ENCODE data around the gene PLA2R1.
"Not testable (repeated sequence)": the region's sequence is repeated elsewhere in the genome, so short reads cannot be mapped to it uniquely, and the experiment has no call there.

The PLA2R1 gene

DNA sequence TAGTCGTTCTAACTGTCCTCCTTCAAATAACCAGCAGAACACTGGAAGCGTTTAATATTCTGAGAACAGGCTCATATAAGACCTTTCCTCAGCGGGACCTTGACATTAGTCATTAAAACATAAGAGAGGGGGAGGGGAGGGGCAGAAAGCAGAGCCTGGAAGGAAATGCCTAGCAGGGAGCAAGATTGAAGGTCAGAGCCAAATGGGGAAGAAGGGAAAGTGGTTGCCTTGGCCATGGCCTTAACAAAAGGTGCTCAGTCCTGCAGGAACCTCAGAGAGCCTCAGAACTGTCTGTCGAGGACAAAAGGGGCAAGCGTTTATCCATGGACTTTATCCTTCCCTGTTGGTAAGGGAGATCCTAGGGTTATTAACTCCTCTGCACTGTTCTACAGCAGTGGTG lies 856 bp upstream of the PLA2R1 start:
- DNase-seq, result no peak

DNA sequence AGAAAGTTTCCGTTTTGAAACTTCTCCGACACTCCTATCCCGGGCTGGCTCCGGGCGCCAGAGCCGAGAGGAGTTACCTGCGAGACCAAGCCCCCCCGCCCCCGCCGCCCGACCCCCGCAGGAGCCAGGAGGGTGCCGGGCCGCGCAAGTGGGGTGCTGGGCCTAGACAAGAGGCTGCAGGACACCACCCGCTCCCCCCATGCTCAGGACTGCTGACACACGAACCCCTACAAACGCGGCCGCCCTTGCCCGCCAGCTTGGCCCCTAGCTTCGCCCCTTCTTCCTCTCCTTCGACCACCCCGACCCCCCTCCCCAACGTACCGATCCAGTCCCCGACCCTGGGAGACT lies 497 bp downstream of the PLA2R1 start:
- no peak for DNase-seq

DNA sequence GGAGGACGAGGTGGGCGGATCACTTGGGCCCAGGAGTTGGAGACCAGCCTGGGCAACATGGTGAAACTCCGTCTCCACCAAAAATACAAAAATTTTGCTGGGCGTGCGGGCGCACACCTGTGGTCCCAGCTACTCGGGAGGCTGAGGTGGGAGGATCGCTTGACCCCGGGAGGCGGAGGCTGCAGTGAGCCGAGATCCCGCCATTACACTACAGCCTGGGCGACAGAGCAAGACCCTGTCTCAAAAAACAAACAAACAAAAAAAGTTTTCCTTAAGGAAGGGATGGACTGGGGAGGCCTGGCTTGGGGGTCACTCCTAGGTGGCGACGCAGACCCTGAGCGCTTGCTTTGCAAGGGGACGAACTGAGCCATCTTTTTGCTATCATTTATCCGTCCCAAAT lies 882 bp downstream of the PLA2R1 start:
- no peak for DNase-seq

DNA sequence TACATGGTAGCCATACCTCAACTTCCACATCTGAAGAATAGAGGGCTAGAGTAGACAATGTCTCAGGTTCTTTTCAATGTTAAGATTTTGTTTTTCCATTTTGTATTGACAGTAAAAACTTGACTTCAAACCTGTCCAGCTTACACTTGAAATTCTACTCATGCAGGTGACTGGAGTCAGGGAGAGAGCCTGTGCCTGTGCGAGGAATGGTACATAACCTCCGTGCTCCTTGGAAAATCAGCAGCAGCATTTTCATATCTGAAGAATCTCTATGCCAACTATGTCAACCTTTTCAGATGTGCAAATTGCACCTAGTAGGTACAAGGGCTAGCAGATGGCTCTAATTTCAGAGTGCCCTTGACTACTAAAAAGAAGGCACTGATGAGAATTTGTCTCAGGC lies 2.1 kb downstream of the PLA2R1 start:
- DNase-seq, result no peak

DNA sequence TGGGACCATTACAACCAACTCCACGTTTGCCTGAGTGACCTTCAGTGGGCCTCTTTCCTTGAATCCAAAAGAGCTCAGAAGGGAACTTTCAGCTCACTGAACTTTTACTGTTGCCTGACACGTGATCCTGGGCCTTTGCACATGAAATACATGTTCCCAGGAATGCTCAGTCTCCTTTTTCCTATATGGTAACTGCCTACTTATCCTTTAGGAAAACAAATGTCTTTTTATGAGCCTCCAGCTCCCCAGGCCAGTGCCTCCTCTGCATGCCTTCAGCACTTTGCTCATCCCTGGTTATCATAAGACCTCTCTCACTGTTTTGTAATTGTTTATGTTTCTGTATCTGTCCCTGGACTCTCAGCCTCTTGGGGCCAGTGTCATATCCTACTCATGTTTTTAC lies 5.1 kb downstream of the PLA2R1 start:
- DNase-seq, result no peak

DNA sequence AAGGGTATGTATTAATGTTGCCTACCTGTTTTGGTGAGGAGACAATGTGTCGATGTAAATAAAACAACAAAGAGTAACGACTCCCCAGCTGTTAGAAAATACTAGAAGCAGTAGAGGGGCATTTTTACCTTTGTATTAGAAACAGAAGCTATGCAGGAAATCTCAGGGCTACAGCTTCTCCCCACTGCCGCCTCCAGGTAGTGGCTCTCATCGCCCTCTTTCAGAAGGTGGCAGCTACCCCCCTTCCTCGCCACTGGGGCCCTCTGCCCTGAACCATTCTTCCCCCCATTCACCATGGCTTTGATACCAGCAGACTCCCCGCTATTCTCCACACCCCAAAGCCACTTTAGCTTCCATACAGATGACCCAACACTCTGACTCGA lies 6.7 kb downstream of the PLA2R1 start:
- no peak for DNase-seq

DNA sequence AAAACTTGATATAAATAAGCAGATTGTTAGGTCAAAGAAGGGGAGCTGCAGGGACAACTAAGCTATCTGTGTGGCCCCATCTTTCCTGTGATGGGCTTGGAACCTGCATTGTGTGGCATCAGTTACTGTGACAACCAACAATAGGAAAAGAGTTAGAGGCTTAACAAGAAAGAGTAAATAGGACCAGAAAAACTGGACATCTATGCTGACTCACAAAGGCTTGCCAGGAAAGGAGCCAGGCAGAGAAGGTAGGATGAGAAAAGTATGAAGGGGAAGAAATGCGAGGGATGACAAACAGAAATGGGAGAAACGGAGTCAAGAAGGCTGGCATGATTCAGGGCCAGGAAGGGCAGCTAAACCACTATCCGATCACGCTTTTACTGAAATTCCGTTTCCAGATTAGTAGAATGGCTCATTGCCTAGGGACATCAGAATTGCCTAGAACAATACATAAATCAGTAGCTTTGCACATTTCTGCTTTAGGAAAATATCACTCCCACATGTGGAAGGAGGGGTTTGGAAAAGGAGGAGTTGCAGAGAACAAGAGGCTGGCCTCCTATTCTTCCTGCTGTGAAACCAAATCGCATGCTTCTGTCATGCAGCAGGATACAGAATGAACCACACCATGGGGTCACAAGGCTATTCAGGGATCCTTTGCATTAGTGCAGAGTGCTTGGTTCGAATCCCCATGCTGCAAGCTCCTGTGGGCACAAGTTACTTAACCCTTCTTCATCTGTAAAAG lies 7.3 kb downstream of the PLA2R1 start:
- DNase-seq, result no peak

DNA sequence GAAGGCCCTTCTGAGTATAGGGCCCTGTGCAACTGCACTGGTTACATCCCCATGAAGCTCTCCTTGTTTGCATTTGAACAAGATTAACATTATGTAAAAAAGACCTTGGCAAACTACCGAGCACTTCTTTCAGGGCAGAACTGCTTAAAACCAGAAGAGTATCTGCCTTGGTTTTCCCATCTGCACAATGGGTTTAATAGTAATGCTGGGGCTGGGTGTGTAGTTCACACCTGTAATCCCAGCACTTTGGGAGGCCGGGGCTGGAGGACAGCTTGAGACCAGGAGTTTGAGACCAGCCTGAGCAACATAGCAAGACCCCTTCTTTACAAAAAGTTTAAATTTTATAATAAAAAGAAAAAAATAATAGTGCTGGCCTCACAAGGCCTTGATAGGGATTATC lies 8.5 kb downstream of the PLA2R1 start:
- DNase-seq, result no peak

DNA sequence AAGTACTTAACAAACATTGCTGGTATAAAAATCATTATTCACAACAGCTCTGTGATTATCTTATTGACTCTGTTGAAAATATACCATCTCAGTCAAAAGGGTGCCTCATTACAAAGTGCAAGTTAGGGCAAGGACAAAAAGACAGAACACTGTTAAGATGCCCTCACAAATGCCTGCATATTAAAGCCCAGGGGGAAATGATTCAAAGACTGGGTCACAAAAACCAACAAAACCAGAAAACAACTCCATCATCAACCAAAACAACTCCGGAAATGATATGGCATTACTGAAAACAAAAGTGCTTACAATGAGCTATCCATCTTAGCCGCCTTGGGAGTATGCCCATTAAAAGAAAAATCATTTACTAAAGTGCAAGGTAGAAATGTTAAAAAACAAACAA lies 9.9 kb downstream of the PLA2R1 start:
- DNase-seq, result no peak

DNA sequence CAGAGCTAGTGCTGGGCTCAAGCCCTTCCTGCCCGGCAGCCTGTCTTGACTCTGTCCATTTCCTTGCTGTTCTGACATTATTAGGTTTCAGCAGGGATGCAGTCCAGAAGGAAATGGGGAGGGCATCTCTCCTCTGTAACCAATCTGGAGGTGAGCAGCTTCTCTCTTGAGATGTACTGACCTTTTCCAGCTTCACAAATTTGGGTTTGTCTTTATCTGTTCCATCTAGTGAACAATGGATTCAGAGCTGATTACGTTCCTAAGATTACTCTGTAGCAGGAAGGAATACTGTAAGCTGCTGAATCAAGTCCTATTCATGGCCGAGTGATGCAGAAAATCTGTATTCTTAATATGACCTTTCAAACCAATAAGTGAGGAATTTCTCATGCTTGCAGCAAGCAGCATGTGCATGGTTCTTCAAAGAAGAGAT lies 11.0 kb downstream of the PLA2R1 start:
- DNase-seq, result no peak

DNA sequence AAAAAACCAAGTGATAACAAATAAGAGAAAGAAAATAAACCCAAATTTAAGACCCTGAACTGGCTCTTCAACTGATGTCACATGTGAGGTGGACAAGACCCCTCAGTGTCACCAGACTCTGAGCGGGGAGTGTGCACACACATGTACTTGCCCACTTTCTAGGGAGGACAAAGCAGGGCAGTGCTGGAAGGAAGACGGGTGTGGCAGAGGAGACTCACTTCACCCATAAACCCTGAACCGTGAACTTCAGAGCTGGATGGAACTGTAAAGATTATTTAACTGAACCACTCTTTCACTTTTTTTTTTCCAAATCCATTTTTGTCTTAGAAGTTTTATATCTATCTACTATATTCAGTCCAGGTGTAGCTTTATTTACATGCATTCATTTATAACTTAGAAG lies 12.3 kb downstream of the PLA2R1 start:
- no peak for DNase-seq

DNA sequence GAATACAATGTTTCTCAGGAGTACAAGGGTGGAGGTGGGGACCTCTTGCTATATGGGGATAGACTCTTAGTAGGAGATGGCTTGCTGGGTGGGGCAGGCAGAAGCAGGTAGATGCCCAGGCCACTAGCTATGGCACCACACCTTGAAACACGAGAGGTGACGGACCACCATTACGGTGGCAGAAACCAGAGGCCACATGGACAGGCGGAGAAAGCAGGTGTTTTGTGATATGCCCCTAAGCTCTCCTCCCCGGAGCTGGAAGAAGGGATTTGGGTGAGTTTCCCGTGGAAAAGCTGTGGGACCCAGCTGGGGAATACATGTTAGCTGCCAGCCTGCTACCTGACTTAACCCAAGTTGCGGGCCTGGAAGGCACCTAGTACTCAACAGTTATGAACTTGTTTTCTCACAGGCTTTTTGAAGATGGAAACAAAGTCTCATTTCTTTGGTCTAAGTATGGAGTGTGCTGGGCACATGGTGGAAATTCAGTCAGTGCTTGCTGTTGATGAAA lies 16.7 kb downstream of the PLA2R1 start:
- no peak for DNase-seq

DNA sequence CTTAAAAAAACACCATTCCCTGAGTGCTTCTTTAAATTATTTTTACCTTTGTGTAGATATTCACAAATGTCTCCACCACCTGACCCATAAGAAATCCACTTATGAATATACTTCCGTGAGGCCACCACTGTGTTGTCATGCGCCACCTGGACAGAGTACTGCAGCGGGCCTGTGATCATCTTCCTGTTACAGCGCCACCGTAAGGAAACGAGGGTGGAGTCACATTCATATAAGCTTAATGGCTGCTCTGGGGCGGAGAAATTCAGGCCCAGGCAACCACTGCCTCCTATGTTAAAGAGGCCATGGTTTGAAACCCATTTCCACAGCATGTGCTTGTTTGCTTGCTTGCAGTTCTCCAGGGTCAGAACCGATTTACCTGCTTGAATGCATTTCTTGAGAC lies 17.7 kb downstream of the PLA2R1 start:
- DNase-seq, result no peak

DNA sequence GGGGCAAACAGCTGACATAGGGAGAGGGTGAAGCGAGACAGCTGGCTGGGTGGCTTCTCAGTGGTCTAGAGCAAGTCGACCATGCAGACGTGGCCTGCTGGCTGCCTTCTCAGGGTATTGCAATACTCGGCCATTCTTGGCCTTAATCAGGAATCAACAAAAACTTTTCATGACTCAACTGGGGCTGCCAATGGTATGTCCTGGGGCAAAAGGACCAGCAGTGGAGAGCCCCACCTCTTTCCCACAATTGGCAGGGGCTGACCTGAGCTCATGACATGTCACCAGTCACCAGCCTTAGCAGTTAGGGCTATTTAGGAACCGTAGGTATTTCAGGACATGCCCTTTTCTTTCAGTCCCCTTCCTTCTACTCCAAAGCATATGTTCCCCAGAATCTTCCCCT lies 19.1 kb downstream of the PLA2R1 start:
- DNase-seq, result no peak

DNA sequence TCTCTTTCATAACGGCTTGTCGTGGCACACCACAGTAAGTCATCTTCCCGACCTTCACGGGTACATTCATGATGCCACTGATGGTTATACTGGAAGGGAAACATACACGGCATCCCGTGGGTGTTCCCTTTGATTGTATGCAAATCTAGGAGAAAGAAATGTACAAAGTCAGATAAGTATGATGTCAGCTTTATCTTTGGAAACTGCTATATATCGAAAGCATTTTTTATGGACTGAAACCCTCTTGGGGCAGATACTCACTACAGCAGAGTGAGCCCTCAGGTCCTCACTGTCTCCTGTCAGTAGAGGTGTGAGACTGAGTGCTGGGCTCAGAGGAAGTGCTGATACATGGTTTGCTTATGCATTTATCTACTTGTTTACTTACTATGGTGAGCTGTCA lies 20.4 kb downstream of the PLA2R1 start:
- no peak for DNase-seq

DNA sequence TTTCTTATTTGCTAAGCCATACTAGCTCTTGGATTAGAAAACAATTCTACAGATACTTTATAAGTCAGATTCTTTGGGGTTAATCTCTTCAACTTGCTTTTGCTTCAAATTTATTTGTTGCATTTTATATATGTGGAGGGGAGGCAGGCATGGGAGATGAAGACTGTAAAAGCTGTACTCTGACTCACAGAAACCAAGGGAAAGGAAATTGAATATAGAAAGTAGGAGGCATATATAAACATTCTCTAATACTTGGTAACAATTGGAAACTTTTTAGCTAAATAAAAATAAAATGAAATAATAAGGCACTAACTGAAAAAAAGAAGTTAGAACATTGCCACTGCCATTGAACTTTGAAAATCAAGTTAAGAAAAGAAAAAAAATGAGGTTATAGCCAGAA lies 21.3 kb downstream of the PLA2R1 start:
- DNase-seq, result no peak

DNA sequence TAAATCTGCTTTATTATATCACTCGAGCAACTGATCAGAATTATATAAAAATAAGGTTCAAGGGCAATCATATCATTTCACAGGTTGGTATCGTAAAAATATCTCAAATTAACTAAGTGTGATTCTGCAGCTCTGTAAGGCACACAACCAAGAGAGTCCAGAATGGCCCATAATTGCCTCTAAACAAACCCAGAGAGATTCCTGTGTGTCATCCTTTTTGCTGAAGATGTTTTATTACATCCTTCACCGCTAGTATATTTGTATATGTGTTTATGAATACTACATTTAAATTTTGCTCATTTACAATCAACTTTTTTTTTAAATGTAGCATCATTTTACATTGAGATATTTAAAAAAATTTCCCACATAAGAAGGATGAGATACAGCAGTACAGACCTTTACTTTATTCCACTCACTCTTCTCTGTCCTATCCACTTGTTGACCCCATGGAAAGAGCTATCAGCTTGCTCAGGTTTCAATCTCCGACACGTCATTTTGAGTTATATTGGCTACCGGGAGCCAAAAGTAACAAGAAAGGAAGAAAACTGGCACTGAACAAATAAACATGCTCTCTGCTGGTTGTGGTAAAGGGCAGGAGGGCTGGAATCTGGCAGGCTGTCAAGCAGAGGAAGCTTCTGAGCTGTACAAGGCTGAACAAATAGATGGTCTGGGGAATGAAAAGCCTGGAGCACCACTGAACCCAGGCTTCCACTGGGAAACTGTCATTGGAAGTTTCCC lies 23.1 kb downstream of the PLA2R1 start:
- peak; percentile 92 for DNase-seq

DNA sequence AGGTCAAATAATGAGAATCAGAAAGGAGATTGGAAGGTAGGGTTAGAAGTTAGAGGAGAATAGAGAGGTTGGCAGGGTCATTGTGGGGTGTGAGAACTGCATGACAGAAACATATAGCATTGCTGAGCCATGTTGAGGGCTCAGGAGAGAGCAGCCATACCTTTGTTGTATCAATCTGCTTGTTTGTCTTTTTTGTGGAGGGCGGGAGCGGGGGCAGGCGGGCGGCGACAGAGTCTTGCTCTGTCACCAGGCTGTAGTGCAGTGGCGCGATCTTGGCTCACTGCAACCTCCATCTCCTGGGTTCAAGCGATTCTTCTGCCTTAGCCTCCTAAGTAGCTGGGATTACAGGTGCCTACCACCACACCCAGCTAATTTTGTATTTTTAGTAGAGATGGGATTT lies 23.8 kb downstream of the PLA2R1 start:
- not testable (repeated sequence) for DNase-seq

DNA sequence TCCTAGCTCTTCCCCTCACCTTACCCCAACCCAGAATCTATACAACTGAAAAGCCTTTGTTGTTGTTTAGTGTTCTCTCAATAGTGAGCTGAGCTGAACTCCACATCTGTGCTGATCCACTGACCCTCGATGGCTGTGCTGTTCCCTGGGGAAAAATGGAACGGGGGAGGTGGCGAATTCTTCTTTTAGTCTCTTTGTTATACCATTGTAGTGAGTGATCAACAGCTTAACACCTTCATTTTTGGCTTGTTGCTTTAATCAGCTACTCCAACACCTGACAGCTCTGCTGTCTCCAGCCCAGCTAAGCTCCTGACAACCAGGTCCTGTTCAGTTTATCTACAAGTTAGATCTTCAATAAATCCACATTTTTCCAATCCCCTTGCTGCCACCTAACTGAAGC lies 25.7 kb downstream of the PLA2R1 start:
- DNase-seq, result no peak

DNA sequence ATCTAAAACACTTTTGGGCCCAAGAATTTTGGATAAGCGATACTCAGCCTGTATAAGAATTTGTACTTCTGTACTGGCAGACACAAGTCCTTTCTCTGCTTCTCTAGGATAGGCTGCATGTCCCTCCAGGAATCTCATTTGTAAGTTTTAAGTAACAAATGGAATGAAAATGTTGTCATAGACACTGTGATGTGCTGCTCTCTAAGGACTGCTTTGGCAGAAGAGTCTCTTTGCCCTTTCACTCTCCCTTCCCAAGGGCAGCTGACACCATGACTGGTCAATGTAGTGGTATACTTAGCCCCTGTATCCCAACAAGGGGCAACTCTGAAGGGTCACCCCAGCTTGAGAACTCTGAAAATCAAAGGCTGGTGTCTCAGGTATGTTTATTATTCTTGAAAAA lies 27.3 kb downstream of the PLA2R1 start:
- DNase-seq, result no peak

DNA sequence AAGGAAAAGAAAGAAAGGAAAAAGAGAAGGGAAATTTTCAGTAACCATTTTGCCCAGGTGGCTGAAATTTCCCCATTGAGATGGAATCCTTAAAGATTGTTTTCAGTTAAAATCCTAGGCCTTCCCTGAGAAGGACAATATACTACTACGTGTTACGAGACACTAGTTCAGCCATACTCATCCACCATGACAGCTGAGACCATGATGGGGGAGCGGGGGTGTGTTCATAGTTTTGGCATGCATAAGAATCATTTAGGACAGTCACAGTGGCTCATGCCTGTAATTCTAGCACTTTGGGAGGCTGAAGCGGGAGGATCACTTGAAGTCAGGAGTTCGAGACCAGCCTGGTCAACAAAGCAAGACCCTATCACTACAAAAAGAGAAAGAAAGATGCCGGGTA lies 28.0 kb downstream of the PLA2R1 start:
- DNase-seq, result no peak

DNA sequence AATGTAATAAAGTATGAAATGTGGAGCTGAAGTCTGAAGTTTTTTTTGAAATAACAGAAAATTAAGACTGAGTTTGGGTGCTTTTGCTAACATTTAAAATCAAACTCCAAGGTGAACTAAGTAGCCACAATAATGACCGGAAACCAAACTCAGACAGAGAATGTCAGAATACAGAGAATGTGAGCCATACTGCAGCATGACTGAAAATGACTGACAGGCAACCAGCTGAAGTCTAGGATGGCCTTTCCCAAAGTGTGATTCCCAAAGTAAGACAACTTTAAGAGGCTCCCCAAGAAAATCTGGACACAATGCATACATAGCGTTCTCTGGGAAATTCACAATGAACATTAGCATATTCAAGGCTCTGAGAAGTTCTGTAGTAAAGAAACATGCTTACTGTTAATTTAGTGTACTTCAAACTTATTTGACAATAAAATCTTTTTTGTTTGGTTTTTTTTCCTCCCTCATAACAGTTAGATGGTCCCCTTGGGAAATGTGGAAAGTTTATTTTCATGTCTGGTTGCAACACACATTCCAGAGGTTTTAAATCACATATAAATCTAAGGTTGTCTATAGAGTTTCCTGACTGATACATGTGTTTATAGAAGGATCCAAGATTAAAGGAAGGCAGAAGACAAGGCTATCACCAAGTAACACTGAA lies 28.6 kb downstream of the PLA2R1 start:
- no peak for DNase-seq

DNA sequence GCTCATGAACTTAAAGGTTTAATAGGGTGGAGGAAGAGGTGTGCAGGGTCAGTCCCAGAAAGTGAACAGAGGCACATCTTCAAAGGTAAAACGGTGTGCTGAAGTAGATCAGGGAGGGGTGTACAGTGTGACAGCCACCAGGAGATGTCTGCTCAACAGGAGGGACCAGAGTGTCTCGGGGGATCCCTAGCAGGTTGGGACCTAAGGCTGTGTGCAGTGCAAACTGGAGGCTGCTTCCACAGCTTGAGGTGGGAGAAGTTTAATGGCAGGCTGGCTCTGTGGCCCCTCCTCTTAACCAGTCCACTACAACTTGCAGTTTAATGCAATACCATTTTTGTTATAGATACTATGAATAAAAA lies 33.2 kb downstream of the PLA2R1 start:
- DNase-seq, result no peak
